GM13976 (cell line): ENCODE data around the gene TMEM208.

ENCODE experiments used
- DNase-seq: peaks from one replicate; pipeline ENCODE4 v3.0.0; 2012; ENCODE audit warnings: low spot score
- CTCF ChIP-seq: IDR thresholded peaks from 2 replicates; pipeline ENCODE4 v1.5.1; 2012; ENCODE audit warnings: borderline replicate concordance, mild to moderate bottlenecking; ENCODE audit not compliant: insufficient read depth; ENCODE audit errors: extremely low read depth, missing control alignments, control extremely low read depth
- in situ Hi-C: fragments of 300-500 bp; cut with MboI; formaldehyde crosslinking; loops from one replicate; pipeline ENCODE4 v1.12.0; 2022; ENCODE audit warnings: low sequenced_read_pairs, mixed read lengths, inconsistent platforms; ENCODE audit not compliant: unreplicated experiment

TMEM208 gene

GRCh38 chr16:67197704-67198103 is 29.2 kb upstream of the TMEM208 start:
- DNase-seq = peak; percentile 24
- in situ Hi-C loops = no loop called here
- TF ChIP-seq CTCF = no peak

- in situ Hi-C loops = no loop called here
- peak; percentile 36 for TF ChIP-seq CTCF
- DNase-seq = peak; percentile 56
Measured at GRCh38 chr16:67198238-67198734, 28.6 kb upstream of the TMEM208 start.

GRCh38 chr16:67199011-67199807 is 27.7 kb upstream of the TMEM208 start, which contains the start of gene ELMO3:
Gene ELMO3 (plus strand): TSS chr16:67199131. CDS start chr16:67199327, 196 bp downstream.
- no peak for TF ChIP-seq CTCF
- peak; percentile 36 for DNase-seq
- in situ Hi-C loops = no loop called here

GRCh38 chr16:67199808-67200198 is 27.1 kb upstream of the TMEM208 start:
- peak; percentile 22 for DNase-seq
- in situ Hi-C loops = no loop called here

GRCh38 chr16:67200491-67200890 is 26.4 kb upstream of the TMEM208 start:
- DNase-seq = no peak
- TF ChIP-seq CTCF = no peak
- in situ Hi-C loops = no loop called here

More at GRCh38 chr16:67199808-67200198, 27.1 kb upstream of the TMEM208 start:
- no peak for TF ChIP-seq CTCF

GRCh38 chr16:67201411-67202345 is 25.3 kb upstream of the TMEM208 start:
- no peak for TF ChIP-seq CTCF
- in situ Hi-C loops = no loop called here
- peak; percentile 27 for DNase-seq
